Measurements from ENCODE around the gene C19orf73.

Gene C19orf73

DNA sequence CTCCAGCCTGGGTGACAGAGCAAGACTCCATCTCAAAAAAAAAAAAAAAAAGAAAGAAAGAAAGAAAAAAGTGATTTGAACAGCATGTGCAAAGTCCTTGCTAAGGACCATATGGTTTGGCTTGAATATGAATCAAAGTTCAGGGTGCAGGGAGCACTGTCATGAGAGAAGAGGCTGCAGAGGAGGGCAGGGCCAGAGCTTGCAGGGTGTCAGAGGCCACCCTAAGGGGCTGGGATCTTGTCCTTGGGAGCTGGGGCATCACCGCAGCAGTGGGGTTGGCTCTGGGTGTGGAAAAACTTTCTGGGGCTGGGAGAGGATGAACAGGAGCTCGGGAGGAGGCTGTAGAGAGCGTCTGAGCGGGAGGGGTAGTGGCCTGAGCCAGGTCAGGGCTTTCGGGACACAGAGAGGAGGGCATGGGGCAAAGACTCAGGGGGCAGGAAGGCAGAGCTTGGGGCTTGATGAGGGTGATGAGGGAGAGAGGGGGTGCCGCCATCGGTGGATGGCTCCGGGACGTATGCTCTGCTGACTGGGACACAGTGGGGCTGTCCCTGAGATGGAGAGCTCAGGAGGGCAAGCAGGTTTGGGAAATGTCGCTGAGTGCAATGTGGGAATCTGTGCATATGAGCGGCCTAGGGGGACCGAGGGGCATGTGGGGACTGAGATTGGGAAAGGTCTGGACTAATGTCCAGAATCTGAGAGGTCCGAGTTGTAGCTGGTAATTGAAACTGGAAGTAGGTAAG is 41.7 kb upstream of the C19orf73 start:
- in situ Hi-C loops (cut with HindIII; ENCODE audit: low sequenced_read_pairs) = no loop called here
- TF ChIP-seq, protein P1, sequence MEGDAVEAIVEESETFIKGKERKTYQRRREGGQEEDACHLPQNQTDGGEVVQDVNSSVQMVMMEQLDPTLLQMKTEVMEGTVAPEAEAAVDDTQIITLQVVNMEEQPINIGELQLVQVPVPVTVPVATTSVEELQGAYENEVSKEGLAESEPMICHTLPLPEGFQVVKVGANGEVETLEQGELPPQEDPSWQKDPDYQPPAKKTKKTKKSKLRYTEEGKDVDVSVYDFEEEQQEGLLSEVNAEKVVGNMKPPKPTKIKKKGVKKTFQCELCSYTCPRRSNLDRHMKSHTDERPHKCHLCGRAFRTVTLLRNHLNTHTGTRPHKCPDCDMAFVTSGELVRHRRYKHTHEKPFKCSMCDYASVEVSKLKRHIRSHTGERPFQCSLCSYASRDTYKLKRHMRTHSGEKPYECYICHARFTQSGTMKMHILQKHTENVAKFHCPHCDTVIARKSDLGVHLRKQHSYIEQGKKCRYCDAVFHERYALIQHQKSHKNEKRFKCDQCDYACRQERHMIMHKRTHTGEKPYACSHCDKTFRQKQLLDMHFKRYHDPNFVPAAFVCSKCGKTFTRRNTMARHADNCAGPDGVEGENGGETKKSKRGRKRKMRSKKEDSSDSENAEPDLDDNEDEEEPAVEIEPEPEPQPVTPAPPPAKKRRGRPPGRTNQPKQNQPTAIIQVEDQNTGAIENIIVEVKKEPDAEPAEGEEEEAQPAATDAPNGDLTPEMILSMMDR (IDR thresholded peaks at IDR 0.05; ENCODE audit: low read depth, low read length) = no peak
- no peak overlapping the region for H3K4me3 ChIP-seq (ENCODE audit: low read depth, low read length)
- DNase-seq (ENCODE audit: low read depth, low spot score) = no peak

- TF ChIP-seq, protein P1 (IDR thresholded peaks at IDR 0.05; ENCODE audit: low read depth, low read length) = no peak
- peak; percentile 72 for DNase-seq (ENCODE audit: low read depth, low spot score)
- in situ Hi-C loops (cut with HindIII; ENCODE audit: low sequenced_read_pairs) = no loop called here
- peak within 1 kb of the TSS; percentile 66 for H3K4me3 ChIP-seq (ENCODE audit: low read depth, low read length)
These were observed 38.7 kb upstream of the C19orf73 start, which contains the start of gene TRPM4 for GRCh38 chr19:49157445-49158224. TRPM4 (plus strand) TSS chr19:49157792; CDS start chr19:49157867, 75 bp downstream.

- TF ChIP-seq, protein P1 (IDR thresholded peaks at IDR 0.05; ENCODE audit: low read depth, low read length) = no peak
- DNase-seq (ENCODE audit: low read depth, low spot score) = no peak
- in situ Hi-C loops (cut with HindIII; ENCODE audit: low sequenced_read_pairs) = no loop called here
- H3K4me3 ChIP-seq (ENCODE audit: low read depth, low read length) = no peak overlapping the region
These were observed 36.9 kb upstream of the C19orf73 start for GRCh38 chr19:49155820-49156346.

DNA sequence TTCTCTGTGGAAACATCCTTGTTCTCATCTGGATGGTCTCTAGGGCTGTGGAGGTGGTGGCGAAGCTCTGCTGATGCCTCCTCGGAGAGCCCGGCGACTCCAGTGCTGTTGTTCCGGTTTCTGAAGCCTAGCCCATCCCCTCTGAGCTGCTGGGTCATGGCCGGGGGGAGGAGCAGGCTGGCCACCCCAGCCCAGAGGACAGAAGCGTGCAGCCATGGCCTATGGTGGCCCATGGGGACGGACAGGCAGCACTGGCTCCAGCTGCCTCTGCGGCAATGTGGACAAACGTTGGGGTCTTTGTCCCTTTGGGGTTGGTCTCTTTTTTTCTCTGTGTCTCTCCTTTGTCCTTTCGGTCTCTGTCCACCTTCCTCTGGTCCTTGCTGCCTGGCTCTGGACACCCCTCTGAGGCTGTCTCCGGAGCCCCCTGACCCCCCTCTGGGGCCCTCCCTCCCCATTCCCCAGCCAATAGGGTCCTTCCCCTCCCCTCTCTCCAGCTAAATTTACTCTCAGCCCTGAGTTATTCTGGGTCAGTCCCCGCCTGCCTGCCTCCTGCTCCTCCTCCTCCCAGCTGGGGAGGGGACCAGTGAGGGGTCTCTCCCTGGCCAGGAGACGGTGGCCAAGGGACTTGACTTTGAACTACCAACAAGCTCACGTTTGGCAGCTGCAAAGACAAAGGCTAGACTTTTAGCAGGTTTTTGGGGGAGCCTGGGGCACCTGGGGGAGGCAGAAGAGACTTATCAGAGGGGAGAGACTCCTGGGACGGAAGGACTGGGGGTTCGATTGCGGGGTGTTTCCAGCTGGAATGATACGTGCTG is 36.3 kb upstream of the C19orf73 start, which contains the start of gene HRC:
TSS of gene HRC (minus strand) at position 392 of the 815 bp plus-strand sequence. CDS start at position 233, 159 bp downstream.
- in situ Hi-C loops (cut with HindIII; ENCODE audit: low sequenced_read_pairs) = no loop called here
- no peak within 1 kb of the TSS for H3K4me3 ChIP-seq (ENCODE audit: low read depth, low read length)
- no peak for DNase-seq (ENCODE audit: low read depth, low spot score)
- TF ChIP-seq, protein P1 (IDR thresholded peaks at IDR 0.05; ENCODE audit: low read depth, low read length) = no peak

DNA sequence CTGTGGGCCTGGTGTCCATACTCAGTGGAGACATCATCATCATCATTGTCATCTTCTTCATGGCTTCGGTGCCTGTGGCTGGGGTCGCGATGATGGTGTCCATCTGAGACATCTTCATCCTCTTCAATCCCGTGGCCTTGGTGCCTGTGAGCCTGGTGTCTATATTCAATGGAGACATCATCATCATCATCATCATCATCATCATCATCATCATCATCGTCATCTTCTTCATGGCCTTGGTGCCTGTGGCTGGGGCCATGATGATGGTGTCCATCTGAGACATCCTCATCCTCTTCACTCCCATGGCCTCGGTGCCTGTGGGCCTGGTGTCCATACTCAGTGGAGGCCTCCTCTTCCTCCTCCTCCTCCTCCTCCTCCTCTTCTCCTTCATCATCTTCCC is 35.3 kb upstream of the C19orf73 start:
- DNase-seq (ENCODE audit: low read depth, low spot score) = no peak
- in situ Hi-C loops (cut with HindIII; ENCODE audit: low sequenced_read_pairs) = no loop called here
- TF ChIP-seq, protein P1 (IDR thresholded peaks at IDR 0.05; ENCODE audit: low read depth, low read length) = no peak
- H3K4me3 ChIP-seq (ENCODE audit: low read depth, low read length) = no peak overlapping the region
